B cell (primary cell): ENCODE results near the gene ACY1. TPM values are rescaled to one million over a fixed set of nuclear protein-coding genes. Genes with fewer than 3 reads are reported as not detected.

Source experiments
- ATAC-seq: fragments of 200-7000 bp; cut with Tn5 transposase; one replicate; pipeline ENCODE4 v1.10.0; 2021; ENCODE audit warnings: low read depth, mild to moderate bottlenecking, moderate number of reproducible peaks, moderate library complexity
- CTCF ChIA-PET: fragments of 350-600 bp; sonication (Branson Sonifier 250); formaldehyde crosslinking; loops from one replicate; lab custom pipeline; 2021; ENCODE audit warnings: antibody characterized with exemption, inconsistent platforms; lab: Charles Lee
- POLR2A ChIA-PET: fragments of 350-600 bp; sonication (Branson Sonifier 250); formaldehyde crosslinking; loops from one replicate; lab custom pipeline; 2021; ENCODE audit warnings: antibody characterized with exemption; lab: Charles Lee
- DNase-seq: peaks from one replicate; pipeline ENCODE4 v3.0.0; 2013
- H2AFZ ChIP-seq: 2 replicates; pipeline ENCODE4 v1.6.1; 2012; ENCODE audit warnings: mild to moderate bottlenecking, low read depth, low read length; ENCODE audit not compliant: insufficient read depth, poor library complexity, severe bottlenecking
- H3K27ac ChIP-seq, 2 donors: 1 replicate in 1 of 2; 2 replicates in 1 of 2; pipeline ENCODE4 v1.5.1; 2012 to 2013; ENCODE audit warnings: low read length in 2 of 2, mild to moderate bottlenecking in 2 of 2, moderate library complexity in 1 of 2
- H3K27me3 ChIP-seq, 4 experiments: fragments of 200-600 bp in 1 of 4; sonication (generic) in 1 of 4; replicated peaks in 1 of 4; 1 replicate in 2 of 4; 2 replicates in 2 of 4; pipeline versions ENCODE4 v1.6.1 to v1.7.0; 2013 to 2016; ENCODE audit warnings: low read length in 3 of 4, mild to moderate bottlenecking in 2 of 4, mixed read lengths in 1 of 4, moderate library complexity in 1 of 4; ENCODE audit not compliant: insufficient read depth in 4 of 4, control insufficient read depth in 3 of 4; ENCODE audit errors: control extremely low read depth in 1 of 4
- H3K36me3 ChIP-seq, 2 experiments: replicated peaks in 1 of 2; 1 replicate in 1 of 2; 2 replicates in 1 of 2; pipeline versions ENCODE4 v1.6.1 to v1.7.1; 2013; ENCODE audit warnings: low read length in 1 of 2; ENCODE audit not compliant: insufficient read depth in 2 of 2, control insufficient read depth in 1 of 2; ENCODE audit errors: control extremely low read depth in 1 of 2, extremely low read depth in 1 of 2
- H3K4me1 ChIP-seq, 2 donors: fragments of 200-600 bp in 1 of 2; sonication (generic) in 1 of 2; 1 replicate in 1 of 2; 2 replicates in 1 of 2; pipeline versions ENCODE4 v1.5.1 to v1.6.1; 2013 to 2017; ENCODE audit warnings: low read length in 2 of 2; ENCODE audit not compliant: control insufficient read depth in 2 of 2, insufficient read depth in 2 of 2
- H3K4me2 ChIP-seq: replicated peaks from 2 replicates; pipeline ENCODE3; 2012; ENCODE audit warnings: mild to moderate bottlenecking, low read depth, low read length; ENCODE audit not compliant: poor library complexity, severe bottlenecking
- H3K4me3 ChIP-seq, 5 experiments: fragments of 200-600 bp in 1 of 5; sonication (generic) in 1 of 5; 1 replicate in 3 of 5; 2 replicates in 2 of 5; pipeline versions ENCODE4 v1.5.1 to v1.7.0; 2011 to 2016; ENCODE audit warnings: low read length in 4 of 5, mild to moderate bottlenecking in 4 of 5, low read depth in 2 of 5, control low read depth in 1 of 5, moderate library complexity in 1 of 5; ENCODE audit not compliant: insufficient read depth in 1 of 5; ENCODE audit errors: control extremely low read depth in 1 of 5, extremely low read depth in 1 of 5
- H3K79me2 ChIP-seq: fragments of 200-600 bp; sonication (generic); one replicate; pipeline ENCODE4 v1.6.0; 2016; ENCODE audit warnings: low read length; ENCODE audit not compliant: control insufficient read depth, insufficient read depth
- H3K9ac ChIP-seq: fragments of 200-600 bp; sonication (generic); 2 replicates; pipeline ENCODE4 v1.6.1; 2017; ENCODE audit warnings: mild to moderate bottlenecking, low read length, moderate library complexity
- H3K9me3 ChIP-seq, 3 donors: one replicate each; pipeline versions ENCODE4 v1.6.1 to v1.7.1; 2013; ENCODE audit warnings: low read length in 2 of 3; ENCODE audit not compliant: control insufficient read depth in 2 of 3, insufficient read depth in 1 of 3; ENCODE audit errors: control extremely low read depth in 1 of 3
- H4K20me1 ChIP-seq: 2 replicates; pipeline ENCODE4 v1.6.0; 2012; ENCODE audit warnings: mild to moderate bottlenecking, low read length; ENCODE audit not compliant: insufficient read depth, control insufficient read depth, poor library complexity, severe bottlenecking
- H3K27ac Mint-ChIP-seq: one replicate; pipeline ENCODE4 v1.8.0; 2021; ENCODE audit warnings: mixed read lengths
- H3K27me3 Mint-ChIP-seq: one replicate; pipeline ENCODE4 v1.8.0; 2021; ENCODE audit warnings: mixed read lengths
- H3K4me1 Mint-ChIP-seq: one replicate; pipeline ENCODE4 v1.8.0; 2021; ENCODE audit warnings: mixed read lengths
- H3K4me3 Mint-ChIP-seq: one replicate; pipeline ENCODE4 v1.8.0; 2021; ENCODE audit warnings: mixed read lengths
- H3K9me3 Mint-ChIP-seq: one replicate; pipeline ENCODE4 v1.8.0; 2022; ENCODE audit warnings: mixed read lengths; ENCODE audit not compliant: insufficient read depth
- EZH2 ChIP-seq: IDR thresholded peaks from 2 replicates; pipeline ENCODE4 v1.6.1; 2012; ENCODE audit warnings: borderline replicate concordance, low read depth, mild to moderate bottlenecking, moderate library complexity, low read length; ENCODE audit not compliant: insufficient read depth, poor library complexity, severe bottlenecking
- whole genome bisulfite sequencing: methylation state at CpG from one replicate; pipeline ENCODE4 v1.1.5; 2013; ENCODE audit warnings: missing lambda C conversion rate; ENCODE audit not compliant: insufficient coverage; 5-methylcytosine and 5-hydroxymethylcytosine counted together
- intact Hi-C: fragments of 100-400 bp; cut with micrococcal nuclease; formaldehyde crosslinking; loops from one replicate; pipeline ENCODE4 v1.10.0; 2022
- polyA plus RNA-seq: library from polyadenylated mRNA; depleted of rRNA; stranded (reverse); fragments of >200 nt; gene quantifications from 2 replicates; pipeline ENCODE4 v1.2.3, GENCODE V29; 2012
- total RNA-seq, 2 donors: library from RNA; stranded (reverse); fragments of 120-200 nt in 1 of 2; gene quantifications; 1 replicate in 1 of 2; 2 replicates in 1 of 2; pipeline versions ENCODE4 v1.2.3 to v1.2.4, GENCODE V29; 2013 to 2022
- TF ChIP-seq, protein P1 (sequence below): fragments of 200-600 bp; IDR thresholded peaks from one replicate; pipeline ENCODE4 v1.8.0; 2022; ENCODE audit warnings: antibody characterized with exemption, mild to moderate bottlenecking

ACY1 gene
- total and polyA plus RNA-seq, 2 donors (not counting 1 experiment from before 2014, with no cell fraction given): 14.6 to 26.2 TPM

DNA sequence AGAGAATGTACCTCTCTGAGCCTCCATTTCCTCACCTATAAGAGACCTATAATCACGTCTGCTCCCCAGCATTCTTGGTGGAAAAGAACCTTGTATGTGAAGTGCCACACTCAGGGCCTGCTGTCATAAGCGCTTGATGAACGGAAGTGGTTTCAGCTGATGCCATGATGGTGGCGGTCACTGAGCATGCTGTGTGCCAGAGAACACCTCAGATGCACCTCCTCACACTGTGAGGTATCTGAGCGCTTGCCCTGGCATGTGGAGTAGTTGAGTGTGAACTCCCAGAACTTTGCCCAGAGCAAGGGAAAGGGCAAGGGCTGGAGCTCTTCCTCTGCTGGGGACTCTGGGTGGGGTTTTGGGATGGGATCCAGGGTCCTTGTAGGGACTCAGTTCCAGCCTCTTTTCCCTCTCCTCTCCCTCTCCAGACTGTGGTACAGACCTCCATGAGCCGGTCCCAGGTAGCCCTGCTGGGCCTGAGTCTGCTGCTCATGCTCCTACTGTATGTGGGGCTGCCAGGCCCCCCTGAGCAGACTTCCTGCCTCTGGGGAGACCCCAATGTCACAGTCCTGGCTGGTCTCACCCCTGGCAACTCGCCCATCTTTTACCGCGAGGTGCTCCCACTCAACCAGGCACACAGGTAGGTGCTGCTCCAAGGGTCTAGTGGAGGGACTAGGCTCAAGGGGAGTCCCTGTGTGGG lies 5.7 kb upstream of the ACY1 start:
- ChIA-PET CTCF (no interaction called here), POLR2A (no interaction called here)
- DNase-seq (no peak), ATAC-seq (no peak)
- peak overlapping the region; percentile 65 for H3K4me3 Mint-ChIP-seq
- Histone ChIP-seq H3K9me3 (no peaks in the 10 kb centered on the region), H3K4me1 (peaks cover 22 to 31% of the 10 kb centered on the region in 2 donors), H3K9ac (no peak overlapping the region), H3K36me3 (peaks cover 0 to 5% of the 10 kb centered on the region in 2 experiments), H3K4me3 (no peak overlapping the region), H3K27me3 (no peaks in the 10 kb centered on the region), H3K79me2 (peaks cover 31% of the 10 kb centered on the region), H3K4me2 (no peak overlapping the region), H2AFZ (no peak overlapping the region), H4K20me1 (no peaks in the 10 kb centered on the region), H3K27ac (no peak overlapping the region)
- H3K9me3 Mint-ChIP-seq: no peaks in the 10 kb centered on the region
- no peak for TF ChIP-seq EZH2
- TF ChIP-seq, protein P1, sequence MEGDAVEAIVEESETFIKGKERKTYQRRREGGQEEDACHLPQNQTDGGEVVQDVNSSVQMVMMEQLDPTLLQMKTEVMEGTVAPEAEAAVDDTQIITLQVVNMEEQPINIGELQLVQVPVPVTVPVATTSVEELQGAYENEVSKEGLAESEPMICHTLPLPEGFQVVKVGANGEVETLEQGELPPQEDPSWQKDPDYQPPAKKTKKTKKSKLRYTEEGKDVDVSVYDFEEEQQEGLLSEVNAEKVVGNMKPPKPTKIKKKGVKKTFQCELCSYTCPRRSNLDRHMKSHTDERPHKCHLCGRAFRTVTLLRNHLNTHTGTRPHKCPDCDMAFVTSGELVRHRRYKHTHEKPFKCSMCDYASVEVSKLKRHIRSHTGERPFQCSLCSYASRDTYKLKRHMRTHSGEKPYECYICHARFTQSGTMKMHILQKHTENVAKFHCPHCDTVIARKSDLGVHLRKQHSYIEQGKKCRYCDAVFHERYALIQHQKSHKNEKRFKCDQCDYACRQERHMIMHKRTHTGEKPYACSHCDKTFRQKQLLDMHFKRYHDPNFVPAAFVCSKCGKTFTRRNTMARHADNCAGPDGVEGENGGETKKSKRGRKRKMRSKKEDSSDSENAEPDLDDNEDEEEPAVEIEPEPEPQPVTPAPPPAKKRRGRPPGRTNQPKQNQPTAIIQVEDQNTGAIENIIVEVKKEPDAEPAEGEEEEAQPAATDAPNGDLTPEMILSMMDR: no peak
- H3K27me3 Mint-ChIP-seq: no peaks in the 10 kb centered on the region
- H3K4me1 Mint-ChIP-seq: peaks cover 30% of the 10 kb centered on the region
- WGBS: 70% methylated on average over 4 of the region's 9 CpGs
- H3K27ac Mint-ChIP-seq: peak overlapping the region; percentile 37
- intact Hi-C loops: loop anchor here (10.0 kb wide), 1 partner anchor 727 kb away; the partner anchor contains the start of genes GLT8D1 and SPCS1

DNA sequence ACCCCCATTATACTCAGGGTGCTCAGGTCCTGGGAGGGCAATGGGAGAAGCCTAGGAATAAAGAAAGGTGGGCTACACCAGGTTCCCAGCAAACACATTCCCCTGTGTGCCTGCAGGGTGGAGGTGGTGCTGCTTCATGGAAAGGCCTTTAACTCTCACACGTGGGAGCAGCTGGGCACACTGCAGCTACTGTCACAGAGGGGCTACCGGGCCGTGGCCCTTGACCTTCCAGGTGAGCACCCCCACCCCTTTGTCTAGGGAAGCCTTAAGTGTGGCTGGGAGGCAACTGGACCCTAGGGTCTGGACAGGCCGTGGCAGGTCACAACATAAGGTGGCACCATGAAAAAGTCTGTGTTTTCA lies 5.2 kb upstream of the ACY1 start:
- Mint-ChIP-seq H3K4me1 (peaks cover 34% of the 10 kb centered on the region), H3K27me3 (no peaks in the 10 kb centered on the region), H3K9me3 (no peaks in the 10 kb centered on the region), H3K4me3 (no peak overlapping the region), H3K27ac (no peak overlapping the region)
- H3K9me3 ChIP-seq: no peaks in the 10 kb centered on the region
- peaks cover 24 to 33% of the 10 kb centered on the region in 2 donors for H3K4me1 ChIP-seq
- no peak overlapping the region for H3K4me3 ChIP-seq
- no peak for ATAC-seq
- no peak overlapping the region for H2AFZ ChIP-seq
- H3K36me3 ChIP-seq: peaks cover 0 to 5% of the 10 kb centered on the region in 2 experiments
- no peak overlapping the region for H3K9ac ChIP-seq
- intact Hi-C loops: loop anchor here (10.0 kb wide), 1 partner anchor 727 kb away; the partner anchor contains the start of genes GLT8D1 and SPCS1
- no peaks in the 10 kb centered on the region for H3K27me3 ChIP-seq
- peaks cover 31% of the 10 kb centered on the region for H3K79me2 ChIP-seq
- no peaks in the 10 kb centered on the region for H4K20me1 ChIP-seq
- H3K27ac ChIP-seq: no peak overlapping the region
- POLR2A ChIA-PET: no interaction called here
- TF ChIP-seq, protein P1: no peak
- TF ChIP-seq EZH2: no peak
- WGBS: 90% methylated on average over 3 of the region's 4 CpGs
- no peak for DNase-seq
- no peak overlapping the region for H3K4me2 ChIP-seq
- CTCF ChIA-PET: no interaction called here
